ENCODE results near the gene ADAM12.
A peak's percentile ranks its signal among the peaks of the same experiment; 100 is the strongest.
"Not testable (repeated sequence)": the region's sequence is repeated elsewhere in the genome, so short reads cannot be mapped to it uniquely, and the experiment has no call there.

Gene ADAM12

GRCh38 chr10:126402721-126403695, 14.7 kb upstream of the ADAM12 start:
- no peak for DNase-seq (ENCODE audit: low read depth in 2 of 2)

DNA sequence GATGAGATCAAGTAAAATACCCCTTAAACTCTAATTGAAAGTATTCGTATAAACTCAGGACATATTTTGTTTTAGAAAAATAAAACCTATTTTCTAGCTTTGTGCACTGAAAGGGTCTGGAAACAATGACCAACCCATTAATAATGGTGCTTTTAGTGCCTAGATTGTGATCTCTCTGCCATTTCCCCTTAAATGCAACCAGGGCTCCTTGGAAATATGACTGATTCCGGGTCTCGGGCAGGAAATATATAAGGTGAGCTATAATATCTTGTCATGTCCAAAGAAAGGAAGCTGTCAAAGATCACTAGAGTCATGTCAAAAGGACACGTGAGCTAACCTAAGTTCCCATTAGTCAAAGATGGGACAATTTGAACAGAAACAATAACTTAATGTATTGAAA, 12.4 kb upstream of the ADAM12 start:
- DNase-seq (ENCODE audit: low read depth in 2 of 2): no peak

- DNase-seq (ENCODE audit: low read depth in 2 of 2): no peak
These were observed 10.6 kb upstream of the ADAM12 start for GRCh38 chr10:126398924-126399323.

DNA sequence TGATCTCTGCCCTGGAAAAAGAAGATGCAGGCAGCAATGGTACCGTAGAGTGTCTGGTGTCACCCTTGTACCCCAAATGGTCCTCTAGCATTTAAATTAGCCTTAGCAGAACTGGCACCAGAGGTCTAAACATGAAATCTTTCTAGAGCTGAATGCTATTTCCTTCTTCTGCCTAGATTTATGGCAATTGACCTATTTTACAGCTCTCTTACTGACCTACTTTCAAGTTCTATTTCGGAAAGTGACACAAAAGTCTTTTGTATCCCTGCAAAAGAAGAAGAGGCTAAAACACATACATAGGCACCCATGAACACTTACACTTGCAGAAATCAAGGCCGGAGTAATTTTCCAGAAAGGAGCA, 10.1 kb upstream of the ADAM12 start:
- no peak for DNase-seq (ENCODE audit: low read depth in 2 of 2)

GRCh38 chr10:126397640-126398382, 9.5 kb upstream of the ADAM12 start:
- no peak for DNase-seq (ENCODE audit: low read depth in 2 of 2)

DNA sequence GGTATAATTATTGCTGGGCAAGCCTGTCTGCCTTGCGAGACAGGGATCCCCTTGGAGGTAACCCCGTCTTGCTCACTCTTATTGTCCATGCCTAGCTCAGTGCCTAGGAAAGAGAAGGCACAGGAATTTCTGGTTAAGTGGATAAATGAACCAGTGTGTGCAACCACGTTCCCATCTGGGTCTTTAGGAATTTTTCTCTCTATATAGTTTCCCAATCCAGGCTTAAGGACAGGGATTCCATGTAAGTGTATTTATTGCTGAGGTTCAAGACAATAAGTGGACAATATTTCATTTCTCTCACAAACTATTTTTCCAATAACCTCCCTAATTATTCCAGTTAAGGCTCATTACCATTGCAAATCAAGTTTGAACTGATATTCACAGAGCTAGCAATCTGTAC, 8.9 kb upstream of the ADAM12 start:
- no peak for DNase-seq (ENCODE audit: low read depth in 2 of 2)

- DNase-seq (ENCODE audit: low read depth in 2 of 2): no peak
These were observed 6.7 kb upstream of the ADAM12 start for GRCh38 chr10:126394948-126395347.

- DNase-seq (ENCODE audit: low read depth in 2 of 2): no peak
These were observed 4.8 kb upstream of the ADAM12 start for GRCh38 chr10:126393076-126393475.

DNA sequence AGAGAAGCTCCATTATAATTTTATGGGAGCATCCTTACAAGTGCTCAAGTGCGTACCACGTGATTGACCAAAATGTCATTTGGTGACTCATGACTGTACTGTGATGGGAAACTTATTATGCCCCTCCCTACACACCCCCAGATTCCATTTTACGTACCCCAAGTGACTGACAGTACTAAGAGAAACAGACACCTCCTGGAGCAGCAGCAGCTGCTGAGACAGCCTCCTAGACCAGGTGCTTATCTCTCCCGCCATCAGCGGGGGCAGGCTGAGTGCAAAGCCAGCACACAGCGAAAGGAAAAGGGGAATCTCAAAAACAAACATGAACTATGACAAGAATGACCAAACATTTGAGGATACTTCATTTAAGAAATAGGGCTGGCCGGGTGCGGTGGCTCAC, 4.2 kb upstream of the ADAM12 start:
- DNase-seq (ENCODE audit: low read depth in 2 of 2): no peak

DNA sequence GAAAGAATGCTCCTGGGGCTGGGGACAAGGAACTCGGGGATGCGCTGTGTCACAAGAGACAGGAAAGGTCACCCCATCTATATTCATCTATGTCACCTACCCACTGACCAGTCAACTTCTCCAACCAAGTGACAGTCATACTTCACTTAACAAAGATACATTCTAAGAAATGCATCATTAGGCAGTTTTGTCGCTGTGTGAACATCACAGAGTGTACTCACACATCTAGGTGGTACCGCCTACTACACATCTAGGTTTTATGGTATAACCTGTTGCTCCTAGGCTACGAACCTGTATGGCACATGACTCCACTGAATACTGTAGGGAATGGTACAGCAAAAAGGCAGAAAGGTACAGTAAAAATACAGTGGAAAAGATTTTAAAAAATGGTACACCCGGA, 3.8 kb upstream of the ADAM12 start:
- DNase-seq (ENCODE audit: low read depth in 2 of 2): no peak

DNA sequence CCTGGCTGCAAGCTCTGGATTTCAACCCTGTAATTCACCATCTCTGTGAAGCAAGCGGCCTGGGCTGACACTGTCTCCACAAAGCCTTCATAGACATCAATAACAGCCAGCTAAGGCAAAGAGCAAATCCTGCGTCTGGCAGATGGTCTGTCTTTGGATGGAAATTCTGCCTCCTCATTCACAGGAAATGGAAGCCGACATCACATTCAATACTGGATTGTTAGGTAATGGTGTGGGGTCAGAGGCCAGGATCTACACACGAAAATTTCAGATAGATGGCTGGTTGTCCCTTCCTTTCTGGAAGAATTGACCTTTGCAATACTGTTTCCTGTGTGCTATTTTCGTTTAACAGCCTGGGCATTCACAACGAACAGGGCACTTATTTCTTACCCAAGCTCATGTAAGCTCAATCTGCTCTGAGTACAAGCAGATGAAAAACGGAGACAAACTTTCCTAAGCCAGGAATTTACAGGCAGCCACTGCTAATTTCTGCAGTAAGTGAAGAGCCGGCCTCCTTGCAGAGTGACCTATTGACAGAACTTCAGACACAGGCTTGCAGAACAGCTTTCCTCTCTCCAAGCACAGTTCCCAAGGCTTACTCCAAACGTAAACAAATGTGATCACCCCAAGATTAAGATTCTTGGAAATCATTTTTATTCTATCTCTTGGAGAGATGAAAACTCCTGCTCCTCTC, 3.1 kb upstream of the ADAM12 start:
- DNase-seq (ENCODE audit: low read depth in 2 of 2): no peak

- no peak for DNase-seq (ENCODE audit: low read depth in 2 of 2)
These were observed 2.0 kb upstream of the ADAM12 start for GRCh38 chr10:126390324-126390723.

DNA sequence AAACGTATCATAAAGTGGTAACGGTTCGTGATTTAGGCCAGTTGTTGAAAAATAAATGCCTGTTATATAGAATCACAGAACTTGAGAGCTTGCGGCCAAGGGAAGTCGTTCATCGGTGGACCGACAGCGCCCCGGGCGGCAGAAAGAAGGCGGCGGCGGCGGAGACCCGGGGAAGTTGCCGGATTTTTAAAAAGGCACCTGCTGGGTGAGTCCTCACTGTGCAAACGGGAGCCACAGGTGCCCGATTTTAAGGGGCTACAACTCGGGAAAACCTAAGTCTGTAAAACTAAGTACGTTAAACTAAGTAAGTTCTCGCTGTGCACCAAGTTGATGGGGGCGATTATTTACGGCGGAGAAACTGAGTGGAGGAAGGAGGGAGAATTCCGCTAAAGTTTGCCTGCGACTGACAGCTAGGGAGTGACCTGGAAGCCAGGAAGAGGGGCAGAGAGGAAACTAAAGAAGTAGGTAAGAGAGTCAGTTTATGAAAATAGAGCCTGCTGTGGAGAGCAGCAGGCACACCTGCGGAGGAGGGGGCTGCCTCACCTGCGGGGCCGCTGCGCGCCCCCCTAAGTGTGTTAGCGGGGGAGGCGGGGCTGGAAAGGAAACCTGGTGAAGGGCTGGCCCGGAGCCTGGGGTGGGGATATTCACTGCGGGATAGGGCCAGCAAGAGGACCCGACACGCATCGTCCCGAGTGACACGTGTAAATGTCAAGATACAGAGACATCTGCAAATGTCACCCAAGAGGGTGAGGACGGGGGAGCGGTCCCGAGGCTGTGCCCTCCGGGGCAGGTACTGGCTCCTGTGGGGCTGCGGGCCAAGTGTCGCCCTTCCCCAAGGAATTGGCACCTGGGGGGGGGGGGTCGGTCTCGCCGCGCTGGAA, 996 bp downstream of the ADAM12 start:
- DNase-seq (ENCODE audit: low read depth in 2 of 2): peak in 1 of 2 donors; percentile 27

- DNase-seq (ENCODE audit: low read depth in 2 of 2): no peak
These were observed 3.9 kb downstream of the ADAM12 start for GRCh38 chr10:126384269-126384873.

DNA sequence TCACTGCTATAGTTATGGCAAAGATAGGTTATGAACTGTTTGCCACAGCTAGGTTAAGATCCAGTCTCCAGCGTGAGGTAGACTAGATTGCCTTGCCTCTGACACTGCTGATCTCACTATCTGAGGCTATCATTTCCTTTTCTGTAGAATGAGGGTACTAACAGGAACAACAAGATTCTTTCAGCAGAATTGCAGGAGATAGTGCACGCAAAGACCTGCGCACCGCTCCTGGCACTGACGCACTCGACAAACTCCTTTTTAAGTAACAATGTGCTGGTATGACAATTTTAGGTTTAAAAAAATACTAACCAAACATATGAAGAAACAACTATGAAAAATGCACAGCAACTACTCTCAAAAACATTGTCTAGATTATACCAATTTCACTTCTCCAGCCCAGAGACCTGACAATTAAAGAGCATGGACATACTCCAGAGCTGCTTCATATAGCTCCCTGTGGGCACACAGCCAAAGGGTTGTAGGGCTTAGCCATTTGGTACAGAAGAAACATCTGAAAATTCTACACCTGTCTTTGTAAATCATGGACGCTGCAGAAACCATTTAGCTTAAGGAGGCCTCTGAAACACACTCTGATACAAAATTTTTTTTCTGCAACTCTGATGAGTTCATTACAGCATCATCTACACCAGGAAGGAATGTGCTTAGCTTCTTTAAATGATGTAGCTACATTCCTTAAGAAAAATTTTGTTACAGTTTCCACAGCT, 7.8 kb downstream of the ADAM12 start:
- DNase-seq (ENCODE audit: low read depth in 2 of 2): no peak

DNA sequence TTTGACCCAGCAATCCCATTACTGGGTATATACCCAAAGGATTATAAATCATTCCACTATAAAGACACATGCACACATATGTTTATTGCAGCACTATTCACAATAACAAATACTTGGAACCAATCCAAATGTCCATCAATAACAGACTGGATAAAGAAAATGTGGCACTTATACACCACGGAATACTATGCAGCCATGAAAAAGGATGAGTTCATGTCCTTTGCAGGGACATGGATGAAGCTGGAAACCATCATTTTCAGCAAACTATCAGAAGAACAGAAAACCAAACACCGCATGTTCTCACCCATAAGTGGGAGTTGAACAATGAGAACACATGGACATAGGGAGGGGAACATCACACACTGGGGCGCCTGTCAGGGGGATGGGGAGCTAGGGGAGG, 9.1 kb downstream of the ADAM12 start:
- DNase-seq (ENCODE audit: low read depth in 2 of 2): not testable (repeated sequence)

GRCh38 chr10:126376956-126377355, 11.3 kb downstream of the ADAM12 start:
- no peak for DNase-seq (ENCODE audit: low read depth in 2 of 2)

- DNase-seq (ENCODE audit: low read depth in 2 of 2): no peak
These were observed 12.2 kb downstream of the ADAM12 start for GRCh38 chr10:126375926-126376554.

DNA sequence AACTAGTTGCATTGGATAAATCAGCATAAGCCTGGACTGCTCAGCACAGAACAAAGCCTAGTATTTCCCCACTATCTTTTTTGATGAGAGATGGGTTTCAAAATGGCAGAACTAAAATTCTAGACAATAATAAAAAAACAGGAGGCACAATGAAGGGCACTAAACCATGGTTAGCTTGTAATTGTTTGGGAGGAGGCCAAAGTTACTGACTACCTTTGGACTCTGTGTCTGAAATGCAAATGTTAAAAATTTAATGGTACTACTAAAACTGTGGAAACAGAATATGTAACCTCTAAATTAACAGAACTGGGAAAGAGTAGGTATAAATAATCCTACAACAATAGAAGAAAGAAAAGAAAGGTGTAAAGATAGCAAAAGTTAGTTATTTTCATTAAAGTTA, 13.0 kb downstream of the ADAM12 start:
- DNase-seq (ENCODE audit: low read depth in 2 of 2): no peak

DNA sequence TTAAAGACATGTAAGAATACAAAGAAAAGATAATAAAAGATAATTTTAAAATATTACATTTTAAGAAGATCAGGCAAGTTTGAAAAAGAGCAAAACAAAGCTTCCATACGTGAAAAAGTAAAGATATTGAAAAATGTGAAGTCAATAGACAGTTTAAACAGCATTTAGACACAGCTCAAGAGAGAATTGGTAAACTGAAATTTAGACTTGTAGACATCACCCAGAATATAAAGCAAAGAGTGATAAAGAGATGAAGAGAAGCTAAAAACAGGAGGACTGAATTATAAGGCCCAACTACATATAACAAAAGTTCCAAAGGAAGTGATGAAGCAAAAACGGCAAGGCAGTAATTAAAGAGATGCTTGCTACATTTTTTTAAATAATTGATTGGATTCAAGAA, 13.8 kb downstream of the ADAM12 start:
- no peak for DNase-seq (ENCODE audit: low read depth in 2 of 2)

Data from stimulated activated CD4-positive, alpha-beta T cell treated with anti-CD3 and anti-CD28 coated beads, Interleukin-1b, Interleukin-23, amount 100 ng/mL, for 4 hours (primary cell).